ENCODE data around the gene MYMK. TPM values are rescaled to one million over a fixed set of nuclear protein-coding genes. Genes with fewer than 3 reads are reported as not detected.

Gene MYMK
- total RNA-seq, 1 donor from 2014 or later, result not detected

DNA sequence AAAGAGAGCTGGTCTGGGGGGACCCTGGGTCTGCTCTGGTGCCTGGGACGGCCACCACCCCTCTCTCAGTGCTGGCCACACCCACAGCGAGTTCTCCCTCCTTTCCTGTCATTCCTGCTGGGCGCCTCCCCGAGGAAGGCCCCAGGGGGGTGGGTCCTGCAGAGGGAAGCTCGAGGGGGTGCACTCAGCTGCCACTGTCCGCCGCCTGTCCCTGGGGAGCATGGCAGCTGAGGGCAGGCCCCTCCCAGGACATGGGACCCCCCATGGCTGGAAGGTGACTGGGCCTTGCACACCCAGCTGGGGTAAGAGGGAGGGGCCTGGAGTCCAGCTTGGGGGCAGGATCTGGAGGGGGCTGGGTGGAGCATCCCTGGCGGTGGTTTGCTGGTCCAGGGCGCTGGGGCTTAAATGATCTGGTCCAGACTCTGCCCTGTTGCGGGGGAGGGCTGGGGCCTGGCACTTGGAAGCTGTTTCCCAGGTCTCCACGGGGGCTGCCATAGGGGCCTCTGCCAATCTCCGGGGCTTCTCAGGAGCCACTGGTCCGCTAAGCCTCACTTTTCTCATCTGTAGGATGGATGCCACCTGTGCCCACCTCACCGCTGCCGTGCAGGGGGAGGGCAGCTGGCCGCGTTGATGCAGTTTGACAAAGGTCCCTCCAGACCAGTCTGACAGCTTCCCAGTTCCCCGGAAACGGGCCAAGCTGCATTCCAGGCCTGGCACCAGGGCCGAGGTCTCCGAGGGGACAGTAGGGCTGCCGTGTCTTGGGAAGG is 39.9 kb downstream of the MYMK start:
- Histone ChIP-seq H3K4me3 (ENCODE audit: low read depth, low read length) (no peak overlapping the region), H3K27me3 (ENCODE audit: control insufficient read depth, insufficient read depth, low read length) (peaks cover 15% of the 10 kb centered on the region), H3K36me3 (ENCODE audit: control insufficient read depth, insufficient read depth, low read length) (no peaks in the 10 kb centered on the region)
- TF ChIP-seq, protein P1, sequence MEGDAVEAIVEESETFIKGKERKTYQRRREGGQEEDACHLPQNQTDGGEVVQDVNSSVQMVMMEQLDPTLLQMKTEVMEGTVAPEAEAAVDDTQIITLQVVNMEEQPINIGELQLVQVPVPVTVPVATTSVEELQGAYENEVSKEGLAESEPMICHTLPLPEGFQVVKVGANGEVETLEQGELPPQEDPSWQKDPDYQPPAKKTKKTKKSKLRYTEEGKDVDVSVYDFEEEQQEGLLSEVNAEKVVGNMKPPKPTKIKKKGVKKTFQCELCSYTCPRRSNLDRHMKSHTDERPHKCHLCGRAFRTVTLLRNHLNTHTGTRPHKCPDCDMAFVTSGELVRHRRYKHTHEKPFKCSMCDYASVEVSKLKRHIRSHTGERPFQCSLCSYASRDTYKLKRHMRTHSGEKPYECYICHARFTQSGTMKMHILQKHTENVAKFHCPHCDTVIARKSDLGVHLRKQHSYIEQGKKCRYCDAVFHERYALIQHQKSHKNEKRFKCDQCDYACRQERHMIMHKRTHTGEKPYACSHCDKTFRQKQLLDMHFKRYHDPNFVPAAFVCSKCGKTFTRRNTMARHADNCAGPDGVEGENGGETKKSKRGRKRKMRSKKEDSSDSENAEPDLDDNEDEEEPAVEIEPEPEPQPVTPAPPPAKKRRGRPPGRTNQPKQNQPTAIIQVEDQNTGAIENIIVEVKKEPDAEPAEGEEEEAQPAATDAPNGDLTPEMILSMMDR (IDR thresholded peaks at IDR 0.05; ENCODE audit: insufficient read depth, low read length, poor library complexity, severe bottlenecking), result no peak
- DNase-seq (ENCODE audit: low read depth), result no peak

DNA sequence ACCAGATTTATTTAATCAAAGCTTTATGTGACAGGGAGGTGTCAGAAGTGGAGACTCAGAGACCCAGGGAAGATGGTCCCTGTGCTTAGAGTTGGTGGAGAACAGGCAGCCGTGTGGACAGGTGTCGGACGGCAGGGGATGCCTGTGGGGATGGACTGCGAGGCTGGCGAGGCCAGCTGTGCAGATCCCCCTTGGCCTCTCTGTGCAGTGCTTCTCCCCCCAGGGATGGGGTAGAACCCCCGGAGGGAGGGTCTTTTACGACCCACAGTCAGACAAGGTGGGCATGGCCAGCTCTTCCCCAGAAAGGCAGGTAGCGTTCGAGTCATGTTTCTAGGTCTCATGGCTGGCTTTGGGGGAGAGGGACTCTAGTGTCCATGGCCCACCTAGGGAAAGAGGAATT is 41.1 kb downstream of the MYMK start:
- no peaks in the 10 kb centered on the region for H3K36me3 ChIP-seq (ENCODE audit: control insufficient read depth, insufficient read depth, low read length)
- DNase-seq (ENCODE audit: low read depth), result no peak
- peaks cover 9% of the 10 kb centered on the region for H3K27me3 ChIP-seq (ENCODE audit: control insufficient read depth, insufficient read depth, low read length)
- TF ChIP-seq, protein P1 (IDR thresholded peaks at IDR 0.05; ENCODE audit: insufficient read depth, low read length, poor library complexity, severe bottlenecking), result no peak
- H3K4me3 ChIP-seq (ENCODE audit: low read depth, low read length), result no peak overlapping the region

DNA sequence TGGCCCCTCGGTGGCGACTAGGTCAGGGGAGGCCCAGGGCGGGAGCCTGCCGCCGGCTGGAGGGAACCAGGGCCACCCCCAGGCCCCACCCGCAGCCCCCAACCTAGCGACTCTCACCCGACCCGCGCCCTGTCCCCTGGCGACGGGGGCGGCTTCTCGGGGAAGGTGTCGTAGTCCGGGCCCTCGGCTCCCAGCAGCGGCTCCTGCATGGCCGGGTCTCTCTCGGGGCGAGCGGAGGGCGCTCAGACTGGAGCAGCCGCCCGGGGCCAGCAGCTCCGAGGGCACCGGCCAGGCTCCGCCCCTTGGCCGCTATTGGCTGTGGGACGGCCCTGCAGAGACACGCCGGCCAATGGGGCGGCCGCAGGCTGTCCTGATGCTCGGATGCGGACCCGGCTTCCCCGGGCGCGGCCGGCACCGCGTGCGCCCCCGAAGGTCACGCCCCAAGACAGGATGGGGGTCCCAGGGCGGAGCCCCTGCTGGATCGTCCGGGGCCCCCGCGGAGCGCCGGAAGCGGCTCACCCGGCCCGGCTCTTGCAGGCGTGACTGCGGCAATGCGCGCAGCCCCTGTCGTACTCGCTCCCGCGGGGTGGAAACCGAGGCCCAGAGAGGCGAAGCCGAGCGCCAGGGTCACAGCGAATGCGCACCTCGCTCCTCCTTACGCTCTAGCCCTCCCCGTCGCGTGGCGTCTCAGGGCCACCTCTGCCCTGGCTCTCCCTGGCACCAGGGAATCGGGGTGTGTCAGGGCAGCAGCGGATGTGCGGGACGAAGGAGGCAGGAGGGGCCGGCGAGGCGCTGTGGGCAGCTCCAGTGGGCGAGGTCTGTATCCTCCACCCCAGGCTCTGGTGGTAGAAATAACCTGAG is 45.7 kb downstream of the MYMK start, which contains the start of gene SLC2A6:
TSS of gene SLC2A6 (minus strand) at position 249 of the 861 bp plus-strand sequence. CDS start at position 209, 40 bp downstream.
- peak; percentile 37 for DNase-seq (ENCODE audit: low read depth)
- peak within 1 kb of the TSS; percentile 73 for H3K4me3 ChIP-seq (ENCODE audit: low read depth, low read length)
- H3K27me3 ChIP-seq (ENCODE audit: control insufficient read depth, insufficient read depth, low read length), result peaks cover 4% of the 10 kb centered on the region
- H3K36me3 ChIP-seq (ENCODE audit: control insufficient read depth, insufficient read depth, low read length), result peaks cover 2% of the 10 kb centered on the region
- TF ChIP-seq, protein P1 (IDR thresholded peaks at IDR 0.05; ENCODE audit: insufficient read depth, low read length, poor library complexity, severe bottlenecking), result no peak

DNA sequence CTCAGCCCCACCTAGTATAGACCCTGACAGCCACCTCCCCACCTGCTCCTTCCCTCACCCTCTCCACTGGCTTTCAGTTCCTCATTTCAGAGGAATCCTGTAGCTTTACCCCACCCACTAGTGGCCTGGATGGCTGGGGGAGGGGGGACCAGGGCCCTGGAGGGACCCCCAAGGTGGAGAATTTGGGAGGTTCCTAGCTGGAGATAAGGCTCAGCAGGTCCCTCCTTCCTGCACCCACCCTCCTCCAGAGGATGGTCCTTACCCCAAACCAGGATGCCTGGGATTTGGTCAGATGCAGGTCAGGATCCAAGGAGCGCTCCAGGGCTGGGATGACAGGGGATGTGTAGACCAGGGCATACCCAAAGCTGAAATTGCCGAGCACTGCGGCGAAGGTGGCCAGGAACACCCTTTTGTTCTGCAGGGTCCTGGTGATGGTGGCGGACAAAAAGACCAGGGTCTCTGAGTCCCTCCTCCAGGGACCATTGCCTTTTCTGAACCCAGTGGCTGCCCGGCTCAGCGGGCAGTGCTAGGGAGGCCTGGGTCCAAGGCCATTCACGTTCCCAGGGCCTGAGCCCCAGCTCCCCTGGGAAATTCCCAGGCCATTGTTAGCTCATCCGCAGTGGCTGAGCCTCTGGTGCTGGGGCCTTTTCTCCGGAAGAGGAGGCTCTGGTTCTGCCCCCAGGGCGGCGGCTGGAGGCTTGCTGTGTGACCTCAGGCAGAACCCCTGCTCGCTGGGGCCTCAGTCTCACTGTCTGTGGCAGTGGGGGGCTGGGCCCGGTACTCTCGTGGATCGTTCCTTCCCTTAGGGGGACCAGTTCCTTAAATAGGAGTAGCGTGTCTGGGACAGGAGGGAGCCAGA is 46.5 kb downstream of the MYMK start:
- no peak for DNase-seq (ENCODE audit: low read depth)
- H3K27me3 ChIP-seq (ENCODE audit: control insufficient read depth, insufficient read depth, low read length), result no peaks in the 10 kb centered on the region
- peak overlapping the region; percentile 73 for H3K4me3 ChIP-seq (ENCODE audit: low read depth, low read length)
- TF ChIP-seq, protein P1 (IDR thresholded peaks at IDR 0.05; ENCODE audit: insufficient read depth, low read length, poor library complexity, severe bottlenecking), result no peak
- peaks cover 3% of the 10 kb centered on the region for H3K36me3 ChIP-seq (ENCODE audit: control insufficient read depth, insufficient read depth, low read length)

DNA sequence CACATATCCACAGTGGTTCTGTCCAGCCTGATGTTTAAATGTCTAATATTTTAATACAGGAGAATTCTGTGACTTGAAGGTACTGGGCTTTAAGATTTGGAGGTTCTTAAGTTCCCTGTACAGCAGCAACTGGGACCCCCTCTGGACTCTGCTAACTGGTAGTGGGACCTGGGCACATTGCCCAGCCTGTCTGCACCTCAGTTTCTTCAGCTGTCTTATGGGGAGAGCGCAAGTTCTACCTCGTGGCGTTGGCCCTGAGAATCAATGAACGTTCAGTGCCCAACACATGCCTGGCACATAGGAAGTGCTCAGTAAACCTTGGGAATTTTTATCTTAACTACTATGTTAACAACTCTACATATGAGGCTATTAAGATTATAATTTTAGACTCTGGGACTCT is 47.3 kb downstream of the MYMK start:
- no peak for DNase-seq (ENCODE audit: low read depth)
- no peaks in the 10 kb centered on the region for H3K27me3 ChIP-seq (ENCODE audit: control insufficient read depth, insufficient read depth, low read length)
- H3K36me3 ChIP-seq (ENCODE audit: control insufficient read depth, insufficient read depth, low read length), result peaks cover 3% of the 10 kb centered on the region
- no peak overlapping the region for H3K4me3 ChIP-seq (ENCODE audit: low read depth, low read length)
- TF ChIP-seq, protein P1 (IDR thresholded peaks at IDR 0.05; ENCODE audit: insufficient read depth, low read length, poor library complexity, severe bottlenecking), result no peak
